DOHH2 (cell line): Measurements from ENCODE around the gene KIAA0513.

Source experiments
- H3F3A ChIP-seq: fragments of 200-600 bp; sonication (generic), shearing (Covaris generic); 2 replicates; pipeline ENCODE4 v1.6.0; 2016; ENCODE audit warnings: antibody characterized with exemption, mild to moderate bottlenecking; ENCODE audit not compliant: control insufficient read depth, insufficient read depth
- H3K27ac ChIP-seq: fragments of 200-600 bp; sonication (generic); 2 replicates; pipeline ENCODE4 v1.5.1; 2014; ENCODE audit warnings: low read depth, mild to moderate bottlenecking, low read length, moderate library complexity
- H3K27me3 ChIP-seq: fragments of 200-600 bp; sonication (generic); 2 replicates; pipeline ENCODE4 v1.6.1; 2014; ENCODE audit warnings: mild to moderate bottlenecking, low read length, mixed read lengths; ENCODE audit not compliant: control insufficient read depth
- H3K36me3 ChIP-seq: fragments of 200-600 bp; sonication (generic); 2 replicates; pipeline ENCODE4 v1.6.1; 2014; ENCODE audit warnings: mild to moderate bottlenecking, low read length, moderate library complexity, mixed read lengths; ENCODE audit not compliant: control insufficient read depth
- H3K4me1 ChIP-seq: fragments of 200-600 bp; sonication (generic); 2 replicates; pipeline ENCODE4 v1.6.1; 2014; ENCODE audit warnings: mild to moderate bottlenecking, low read length, mixed read lengths; ENCODE audit not compliant: control insufficient read depth
- H3K4me2 ChIP-seq: fragments of 200-600 bp; sonication (generic); 2 replicates; pipeline ENCODE4 v1.6.0; 2014; ENCODE audit warnings: mild to moderate bottlenecking, low read length, moderate library complexity
- H3K4me3 ChIP-seq: fragments of 200-600 bp; sonication (generic); 2 replicates; pipeline ENCODE4 v1.5.1; 2014; ENCODE audit warnings: mild to moderate bottlenecking, low read length, mixed read lengths
- H3K79me2 ChIP-seq: fragments of 200-600 bp; sonication (generic); 2 replicates; pipeline ENCODE4 v1.6.1; 2014; ENCODE audit warnings: mild to moderate bottlenecking, low read length, mixed read lengths; ENCODE audit not compliant: control insufficient read depth
- H3K9me2 ChIP-seq: fragments of 200-600 bp; sonication (generic); replicated peaks from 2 replicates; pipeline ENCODE4 v1.6.1; 2014; ENCODE audit warnings: mild to moderate bottlenecking, low read length, mixed read lengths; ENCODE audit not compliant: control insufficient read depth
- H3K9me3 ChIP-seq: fragments of 200-600 bp; sonication (generic); 2 replicates; pipeline ENCODE4 v1.6.1; 2014; ENCODE audit warnings: antibody characterized with exemption, low read length, mixed read lengths; ENCODE audit not compliant: control insufficient read depth, insufficient read depth
- H4K20me1 ChIP-seq: fragments of 200-600 bp; sonication (generic); 2 replicates; pipeline ENCODE4 v1.6.0; 2014; ENCODE audit warnings: low read depth, mild to moderate bottlenecking, antibody characterized with exemption, low read length, moderate library complexity; ENCODE audit not compliant: control insufficient read depth, insufficient read depth
- CTCF ChIP-seq: fragments of 200-600 bp; sonication (generic); IDR thresholded peaks from one replicate; pipeline ENCODE4 v1.5.1; 2014; ENCODE audit warnings: antibody characterized with exemption, mild to moderate bottlenecking, low read depth, low read length; ENCODE audit not compliant: poor library complexity, severe bottlenecking
- EZH2phosphoT487 ChIP-seq: fragments of 200-600 bp; sonication (generic); IDR thresholded peaks from 2 replicates; pipeline ENCODE4 v1.6.1; 2017; ENCODE audit warnings: borderline replicate concordance, mild to moderate bottlenecking, antibody characterized with exemption, low read length, moderate library complexity, mixed read lengths

KIAA0513 gene

GRCh38 chr16:85126705-85127378 lies 99.2 kb downstream of the KIAA0513 start:
- H3K9me2 ChIP-seq = no peaks in the 10 kb centered on the region
- no peaks in the 10 kb centered on the region for H3F3A ChIP-seq
- H4K20me1 ChIP-seq = no peaks in the 10 kb centered on the region
- no peak overlapping the region for H3K4me2 ChIP-seq
- H3K27me3 ChIP-seq = no peaks in the 10 kb centered on the region
- no peaks in the 10 kb centered on the region for H3K9me3 ChIP-seq
- no peak overlapping the region for H3K4me3 ChIP-seq
- no peaks in the 10 kb centered on the region for H3K36me3 ChIP-seq
- no peak overlapping the region for H3K27ac ChIP-seq
- TF ChIP-seq EZH2phosphoT487 (no peak), CTCF (no peak)
- no peaks in the 10 kb centered on the region for H3K79me2 ChIP-seq
- no peaks in the 10 kb centered on the region for H3K4me1 ChIP-seq

- Histone ChIP-seq H4K20me1 (no peaks in the 10 kb centered on the region), H3K4me1 (no peaks in the 10 kb centered on the region), H3K4me3 (no peak overlapping the region), H3K27ac (no peak overlapping the region), H3K4me2 (no peak overlapping the region), H3K9me3 (no peaks in the 10 kb centered on the region), H3K79me2 (no peaks in the 10 kb centered on the region), H3K9me2 (no peaks in the 10 kb centered on the region), H3K36me3 (no peaks in the 10 kb centered on the region), H3F3A (no peaks in the 10 kb centered on the region), H3K27me3 (no peaks in the 10 kb centered on the region)
- no peak for TF ChIP-seq EZH2phosphoT487
- no peak for TF ChIP-seq CTCF
Observed at GRCh38 chr16:85127379-85127723, 99.8 kb downstream of the KIAA0513 start.

GRCh38 chr16:85128079-85128837 lies 100.7 kb downstream of the KIAA0513 start:
- H4K20me1 ChIP-seq = no peaks in the 10 kb centered on the region
- H3K27me3 ChIP-seq = no peaks in the 10 kb centered on the region
- no peaks in the 10 kb centered on the region for H3K9me2 ChIP-seq
- no peaks in the 10 kb centered on the region for H3K79me2 ChIP-seq
- H3K4me1 ChIP-seq = no peaks in the 10 kb centered on the region
- H3K27ac ChIP-seq = no peak overlapping the region
- TF ChIP-seq EZH2phosphoT487 = no peak
- no peak for TF ChIP-seq CTCF
- no peak overlapping the region for H3K4me3 ChIP-seq
- H3K9me3 ChIP-seq = no peaks in the 10 kb centered on the region
- H3K4me2 ChIP-seq = no peak overlapping the region
- no peaks in the 10 kb centered on the region for H3F3A ChIP-seq
- no peaks in the 10 kb centered on the region for H3K36me3 ChIP-seq
